IMR-90 (cell line): Measurements from ENCODE around the gene SLC4A2. TPM values are rescaled to one million over a fixed set of nuclear protein-coding genes. Genes with fewer than 3 reads are reported as not detected.

Experiments
- ATAC-seq: fragments of 200-7000 bp; cut with Tn5 transposase; 2 replicates; pipeline ENCODE4 v1.9.1; 2020; ENCODE audit warnings: low read depth, mild to moderate bottlenecking, moderate library complexity
- BruUV-seq: library from RNA; stranded (reverse); fragments of 400-500 nt; replicated peaks from 2 replicates; lab custom pipeline; 2021; lab: Mats Ljungman, UMichigan
- CTCF ChIA-PET: fragments of 300-600 bp; formaldehyde crosslinking; extraction: SDS; loops from one replicate; lab custom pipeline; 2021; ENCODE audit warnings: antibody characterized with exemption; lab: Yijun Ruan, JAX
- POLR2A ChIA-PET: fragments of 300-600 bp; sonication (Branson Sonifier 250); formaldehyde crosslinking; loops from one replicate; lab custom pipeline; 2022; ENCODE audit warnings: antibody characterized with exemption; ENCODE audit not compliant: unreplicated experiment; lab: Charles Lee
- DNase-seq: peaks from one replicate; pipeline ENCODE4 v3.0.0; 2013
- H2AFZ ChIP-seq: replicated peaks from 2 replicates; pipeline ENCODE3; 2013; ENCODE audit warnings: low read length, mild to moderate bottlenecking; ENCODE audit not compliant: poor library complexity
- H2AK5ac ChIP-seq: 2 replicates; pipeline ENCODE4 v1.6.1; 2013; ENCODE audit warnings: low read depth, low read length, inconsistent platforms
- H2AK9ac ChIP-seq: replicated peaks from 2 replicates; pipeline ENCODE3; 2013; ENCODE audit warnings: mild to moderate bottlenecking, low read depth, low read length, moderate library complexity; ENCODE audit not compliant: poor library complexity
- H2BK120ac ChIP-seq: 2 replicates; pipeline ENCODE4 v1.6.1; 2013; ENCODE audit warnings: low read depth, low read length, inconsistent platforms
- H2BK15ac ChIP-seq: 3 replicates; pipeline ENCODE4 v1.6.1; 2013; ENCODE audit warnings: low read depth, low read length, inconsistent platforms
- H2BK20ac ChIP-seq: 2 replicates; pipeline ENCODE4 v1.6.1; 2013; ENCODE audit warnings: low read depth, mild to moderate bottlenecking, inconsistent platforms, low read length, moderate library complexity
- H2BK5ac ChIP-seq: 2 replicates; pipeline ENCODE4 v1.6.1; 2013; ENCODE audit warnings: mild to moderate bottlenecking, low read depth, low read length, inconsistent platforms; ENCODE audit not compliant: poor library complexity, severe bottlenecking
- H3K14ac ChIP-seq: replicated peaks from 2 replicates; pipeline ENCODE4 v1.6.1; 2013; ENCODE audit warnings: low read depth, low read length, inconsistent platforms
- H3K18ac ChIP-seq: 2 replicates; pipeline ENCODE4 v1.6.1; 2013; ENCODE audit warnings: low read depth, low read length, control low read depth
- H3K23ac ChIP-seq: 2 replicates; pipeline ENCODE4 v1.6.1; 2013; ENCODE audit warnings: low read depth, low read length, inconsistent platforms
- H3K27ac ChIP-seq: 2 replicates; pipeline ENCODE4 v1.5.1; 2013; ENCODE audit warnings: mild to moderate bottlenecking, control low read depth, low read length; ENCODE audit not compliant: insufficient read depth
- H3K27me3 ChIP-seq: 2 replicates; pipeline ENCODE4 v1.6.1; 2013; ENCODE audit warnings: low read length; ENCODE audit not compliant: control insufficient read depth, insufficient read depth
- H3K36me3 ChIP-seq: 2 replicates; pipeline ENCODE4 v1.6.1; 2013; ENCODE audit warnings: low read length, mixed read lengths; ENCODE audit not compliant: control insufficient read depth, insufficient read depth
- H3K4ac ChIP-seq: 2 replicates; pipeline ENCODE4 v1.6.1; 2013; ENCODE audit warnings: low read depth, low read length, inconsistent platforms
- H3K4me1 ChIP-seq: 2 replicates; pipeline ENCODE4 v1.6.1; 2013; ENCODE audit warnings: low read length, mixed read lengths; ENCODE audit not compliant: control insufficient read depth, insufficient read depth
- H3K4me2 ChIP-seq: 2 replicates; pipeline ENCODE4 v1.6.1; 2013; ENCODE audit warnings: low read depth, mild to moderate bottlenecking, control low read depth, low read length, moderate library complexity
- H3K4me3 ChIP-seq: 2 replicates; pipeline ENCODE4 v1.5.1; 2013; ENCODE audit warnings: low read depth, mild to moderate bottlenecking, control low read depth, low read length, moderate library complexity; ENCODE audit not compliant: insufficient read depth
- H3K56ac ChIP-seq: 2 replicates; pipeline ENCODE4 v1.6.1; 2013; ENCODE audit warnings: low read length, inconsistent platforms; ENCODE audit not compliant: insufficient read depth; ENCODE audit errors: extremely low read depth
- H3K79me1 ChIP-seq, 2 experiments: 2 replicates each; pipeline ENCODE4 v1.6.1; 2013; ENCODE audit warnings: low read length in 2 of 2, inconsistent platforms in 1 of 2, low read depth in 1 of 2
- H3K9ac ChIP-seq: 2 replicates; pipeline ENCODE4 v1.6.1; 2013; ENCODE audit warnings: low read depth, low read length, control low read depth
- H3K9me1 ChIP-seq: 2 replicates; pipeline ENCODE4 v1.6.1; 2013; ENCODE audit warnings: low read length, inconsistent platforms; ENCODE audit not compliant: insufficient read depth
- H3K9me3 ChIP-seq: 2 replicates; pipeline ENCODE4 v1.6.1; 2013; ENCODE audit warnings: low read length; ENCODE audit not compliant: control insufficient read depth, insufficient read depth
- H4K20me1 ChIP-seq: 2 replicates; pipeline ENCODE4 v1.6.1; 2013; ENCODE audit warnings: low read length, inconsistent platforms; ENCODE audit not compliant: insufficient read depth
- H4K5ac ChIP-seq: 2 replicates; pipeline ENCODE4 v1.6.1; 2013; ENCODE audit warnings: mild to moderate bottlenecking, low read depth, low read length, control low read depth
- H4K8ac ChIP-seq, 2 experiments: 2 replicates each; pipeline ENCODE4 v1.6.1; 2013; ENCODE audit warnings: low read depth in 2 of 2, low read length in 2 of 2, control low read depth in 1 of 2, inconsistent platforms in 1 of 2
- H4K91ac ChIP-seq: 2 replicates; pipeline ENCODE4 v1.6.1; 2013; ENCODE audit warnings: low read depth, low read length, inconsistent platforms; ENCODE audit not compliant: insufficient read depth
- FOS ChIP-seq: fragments of 150-350 bp; IDR thresholded peaks from 2 replicates; pipeline ENCODE4 v1.6.1; 2016; ENCODE audit warnings: low read depth, low read length
- RCOR1 ChIP-seq: IDR thresholded peaks from 2 replicates; pipeline ENCODE4 v1.6.1; 2012; ENCODE audit warnings: mild to moderate bottlenecking, low read length, improper control_type of control experiment; ENCODE audit not compliant: insufficient replicate concordance
- WGBS, 2 experiments: methylation state at CpG; one replicate each; pipeline versions ENCODE4 v1.1.5 to v1.1.7; 2013; ENCODE audit warnings: missing lambda C conversion rate in 2 of 2; ENCODE audit not compliant: insufficient read length in 1 of 2; ENCODE audit errors: extremely low coverage in 2 of 2; 5-methylcytosine and 5-hydroxymethylcytosine counted together
- dilution Hi-C: fragments of 300-500 bp; cut with HindIII; formaldehyde crosslinking; loops from one replicate; pipeline ENCODE4 v1.14.3; 2018; ENCODE audit warnings: low sequenced_read_pairs; ENCODE audit not compliant: unreplicated experiment
- in situ Hi-C: fragments of 300-500 bp; cut with MboI; formaldehyde crosslinking; loops from 3 replicates; pipeline ENCODE4 v1.14.3; 2019; ENCODE audit warnings: low sequenced_read_pairs, inconsistent platforms, mixed read lengths
- intact Hi-C: fragments of 100-400 bp; cut with micrococcal nuclease; formaldehyde crosslinking; loops from 2 replicates; pipeline ENCODE4 v1.10.0; 2022
- polyA plus RNA-seq, 3 experiments: library from polyadenylated mRNA; depleted of rRNA; stranded (reverse); fragments of >200 nt; gene quantifications; 2 replicates each; pipeline ENCODE4 v1.2.3, GENCODE V29; 2012; ENCODE audit warnings: low replicate concordance in 1 of 3
- total RNA-seq: library from RNA; depleted of rRNA; stranded (reverse); fragments of >200 nt; gene quantifications from 2 replicates; pipeline ENCODE4 v1.2.3, GENCODE V29; 2012

The SLC4A2 gene
- total and polyA plus RNA-seq, 2 of the 4 experiments (the other 2 are of a cell fraction): 29.6 to 91.0 TPM

- Histone ChIP-seq H3K4me1 (no peaks in the 10 kb centered on the region), H3K56ac (no peak overlapping the region), H4K8ac (peak overlapping the region; percentile 74 to 75; a peak in 3 of 4 replicates), H3K36me3 (peaks cover 1% of the 10 kb centered on the region; the same call in 1 of the 2 replicates), H3K4me3 (peak overlapping the region; percentile 71), H3K18ac (no peak overlapping the region), H4K5ac (peak overlapping the region; percentile 39), H2BK15ac (no peak overlapping the region), H3K4ac (peak overlapping the region; percentile 60), H2AFZ (peak overlapping the region; percentile 91), H3K27ac (peak overlapping the region; percentile 25), H2AK9ac (peak overlapping the region; percentile 74), H3K23ac (peak overlapping the region; percentile 27; the same call in 1 of the 2 replicates), H3K9me3 (no peaks in the 10 kb centered on the region), H3K4me2 (peak overlapping the region; percentile 58), H2BK5ac (peak overlapping the region; percentile 15), H3K14ac (0 out of 2 replicates have a peak overlapping the region, but pooled peaks have one; percentile 1), H2BK20ac (no peak overlapping the region), H4K91ac (peak overlapping the region; percentile 33), H3K9me1 (no peaks in the 10 kb centered on the region), H3K9ac (peak overlapping the region; percentile 6), H2BK120ac (peak overlapping the region; percentile 5; the same call in 1 of the 2 replicates), H3K79me1 (peaks cover 10 to 23% of the 10 kb centered on the region in 2 experiments; a peak in 3 of 4 replicates), H4K20me1 (no peaks in the 10 kb centered on the region), H2AK5ac (peak overlapping the region; percentile 10), H3K27me3 (no peaks in the 10 kb centered on the region)
- ChIA-PET CTCF (no interaction called here), POLR2A (no interaction called here)
- intact Hi-C loops (loop anchor here (1.0 to 2.0 kb wide), 2 partner anchors 58 to 82 kb away; partner anchors contain the start of gene AGAP3), in situ Hi-C loops (no loop called here), dilution Hi-C loops (no loop called here)
- TF ChIP-seq RCOR1 (no peak), FOS (no peak)
- BruUV-seq: no TSS peak
- ATAC-seq: no peak
- 51% methylated on average over 5 of the region's 17 CpGs; no CpG with 5 or more reads in 1 of the 2 experiments for WGBS, 2 experiments
- DNase-seq: no peak
Measured at GRCh38 chr7:151028948-151029501, 30.4 kb upstream of the SLC4A2 start.
